Left hindlimb (tissue), 1 donor: ENCODE results near the gene FGGY.
"Not testable (repeated sequence)": the region's sequence is repeated elsewhere in the genome, so short reads cannot be mapped to it uniquely, and the experiment has no call there.

Experiments used
- DNase-seq: peaks from one replicate; pipeline ENCODE4 v3.0.0-alpha.2; 2018

The FGGY gene

GRCh38 chr1:59718064-59718988 lies 421.4 kb downstream of the FGGY start:
- DNase-seq = no peak

- DNase-seq = no peak
Observed at GRCh38 chr1:59718989-59719360, 422.1 kb downstream of the FGGY start.

- no peak for DNase-seq
Observed at GRCh38 chr1:59720326-59721115, 423.6 kb downstream of the FGGY start.

GRCh38 chr1:59730302-59730701 lies 433.4 kb downstream of the FGGY start:
- DNase-seq = no peak

GRCh38 chr1:59730759-59731478 lies 434.0 kb downstream of the FGGY start:
- peak; percentile 78 for DNase-seq

GRCh38 chr1:59731591-59731990 lies 434.7 kb downstream of the FGGY start:
- no peak for DNase-seq

- DNase-seq = no peak
Observed at GRCh38 chr1:59732214-59732955, 435.5 kb downstream of the FGGY start.

GRCh38 chr1:59733443-59734141 lies 436.7 kb downstream of the FGGY start:
- DNase-seq = no peak

GRCh38 chr1:59735927-59736326 lies 439.0 kb downstream of the FGGY start:
- DNase-seq = not testable (repeated sequence)

- no peak for DNase-seq
Observed at GRCh38 chr1:59736744-59737143, 439.9 kb downstream of the FGGY start.

- DNase-seq = no peak
Observed at GRCh38 chr1:59737638-59738037, 440.7 kb downstream of the FGGY start.

GRCh38 chr1:59738152-59738551 lies 441.3 kb downstream of the FGGY start:
- DNase-seq = no peak

- DNase-seq = no peak
Observed at GRCh38 chr1:59738591-59739015, 441.7 kb downstream of the FGGY start.

- no peak for DNase-seq
Observed at GRCh38 chr1:59739111-59739510, 442.2 kb downstream of the FGGY start.

GRCh38 chr1:59742526-59742925 lies 445.6 kb downstream of the FGGY start:
- no peak for DNase-seq

- DNase-seq = no peak
Observed at GRCh38 chr1:59743324-59744091, 446.6 kb downstream of the FGGY start.

- DNase-seq = no peak
Observed at GRCh38 chr1:59747420-59748024, 450.6 kb downstream of the FGGY start.

- no peak for DNase-seq
Observed at GRCh38 chr1:59748123-59748522, 451.2 kb downstream of the FGGY start.

- DNase-seq = no peak
Observed at GRCh38 chr1:59750328-59751003, 453.6 kb downstream of the FGGY start.

GRCh38 chr1:59751004-59751395 lies 454.1 kb downstream of the FGGY start:
- no peak for DNase-seq
